RWPE1 (cell line): ENCODE measurements around the gene PPT1.
"Not testable (repeated sequence)": the region's sequence is repeated elsewhere in the genome, so short reads cannot be mapped to it uniquely, and the experiment has no call there.

Experiments used
- CTCF ChIA-PET: fragments of 350-600 bp; sonication (Branson Sonifier 250); formaldehyde crosslinking; extraction: SDS; loops from one replicate; lab custom pipeline; 2021; lab: Yijun Ruan, JAX
- POLR2A ChIA-PET: fragments of 400-600 bp; formaldehyde crosslinking; extraction: SDS; loops from one replicate; lab custom pipeline; 2020; ENCODE audit warnings: antibody characterized with exemption; ENCODE audit not compliant: low non-redundant PET; lab: Yijun Ruan, JAX
- DNase-seq: peaks from one replicate; pipeline ENCODE4 v3.0.0; 2012; ENCODE audit warnings: low spot score
- H3K27ac ChIP-seq: fragments of 450-650 bp; 2 replicates; pipeline ENCODE4 v1.5.1; 2017
- CTCF ChIP-seq: fragments of 450-650 bp; conservative IDR thresholded peaks from 2 replicates; pipeline ENCODE4 v1.5.1; 2017; ENCODE audit warnings: low read depth, mild to moderate bottlenecking

PPT1 gene

GRCh38 chr1:40041466-40041838, 55.6 kb downstream of the PPT1 start:
- ChIA-PET POLR2A (no interaction called here), CTCF (interaction anchor here (1.1 to 1.5 kb wide), 2 partner anchors 112 to 122 kb away, joined by 3 to 4 read pairs; no protein-coding TSS in a partner anchor)
- H3K27ac ChIP-seq, result peak overlapping the region; percentile 99
- no peak for TF ChIP-seq CTCF
- DNase-seq, result no peak

GRCh38 chr1:40040511-40041465, 56.3 kb downstream of the PPT1 start, which contains the start of gene CAP1:
Gene CAP1, plus strand, starts transcription at chr1:40040729. Its CDS starts 18,618 bp downstream, at chr1:40059347.
- CTCF ChIA-PET, result interaction anchor here (0.9 to 1.5 kb wide), 3 partner anchors 67 to 121 kb away, joined by 3 to 8 read pairs (median 4); no protein-coding TSS in a partner anchor
- POLR2A ChIA-PET, result interaction anchor here (0.6 kb wide), 1 partner anchor 59 kb away, joined by 3 read pairs; no protein-coding TSS in a partner anchor
- H3K27ac ChIP-seq, result peak within 1 kb of the TSS; percentile 99
- DNase-seq, result peak; percentile 97
- TF ChIP-seq CTCF, result no peak

DNA sequence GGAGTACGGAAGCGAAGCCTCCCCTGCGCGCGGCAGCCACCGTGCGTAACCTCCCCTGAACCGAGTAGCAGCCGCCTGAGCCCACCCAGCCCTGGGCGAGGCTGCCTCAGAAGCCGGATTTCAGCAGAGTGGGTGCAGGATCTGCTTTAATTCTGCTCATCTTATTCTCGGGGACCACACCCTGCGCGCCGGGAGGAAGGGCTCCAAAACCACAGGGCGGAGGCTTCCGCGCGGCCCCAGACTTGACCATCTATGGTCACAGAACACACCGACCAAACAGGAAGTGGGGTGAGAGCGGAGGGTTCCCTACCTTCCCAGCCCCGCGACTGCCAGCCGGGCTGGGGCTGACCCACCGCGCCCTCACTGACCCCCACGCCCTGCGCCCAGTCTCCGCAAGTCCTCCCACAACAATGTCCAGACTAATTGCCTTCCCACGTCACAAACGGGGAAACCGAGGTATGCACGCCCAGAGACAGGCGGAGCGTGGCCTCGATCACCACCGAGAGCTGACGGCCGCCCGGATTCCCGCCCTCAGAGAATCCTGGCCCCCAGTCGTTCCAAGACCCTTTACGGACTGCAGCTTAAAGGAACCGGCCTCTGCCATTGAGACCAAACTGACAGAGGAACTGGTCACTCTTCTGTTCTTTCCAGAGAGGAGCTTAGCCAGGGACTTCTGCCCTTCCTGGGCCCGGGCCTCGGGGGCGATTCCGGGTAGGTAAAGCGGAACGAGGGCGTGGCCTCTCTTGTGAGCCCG, 57.1 kb downstream of the PPT1 start:
- POLR2A ChIA-PET, result interaction anchor here (0.6 kb wide), 1 partner anchor 58 kb away, joined by 3 read pairs; no protein-coding TSS in a partner anchor
- peak overlapping the region; percentile 99 for H3K27ac ChIP-seq
- DNase-seq, result peak; percentile 88
- CTCF ChIA-PET, result interaction anchor here (0.5 to 1.1 kb wide), 4 partner anchors 41 to 121 kb away, joined by 3 to 8 read pairs (median 3); no protein-coding TSS in a partner anchor
- no peak for TF ChIP-seq CTCF

GRCh38 chr1:40039245-40039756, 57.8 kb downstream of the PPT1 start:
- CTCF ChIA-PET, result interaction anchor here (0.7 kb wide), 1 partner anchor 121 kb away, joined by 3 read pairs; no protein-coding TSS in a partner anchor
- POLR2A ChIA-PET, result no interaction called here
- no peak for TF ChIP-seq CTCF
- no peak for DNase-seq
- peak overlapping the region; percentile 99 for H3K27ac ChIP-seq

DNA sequence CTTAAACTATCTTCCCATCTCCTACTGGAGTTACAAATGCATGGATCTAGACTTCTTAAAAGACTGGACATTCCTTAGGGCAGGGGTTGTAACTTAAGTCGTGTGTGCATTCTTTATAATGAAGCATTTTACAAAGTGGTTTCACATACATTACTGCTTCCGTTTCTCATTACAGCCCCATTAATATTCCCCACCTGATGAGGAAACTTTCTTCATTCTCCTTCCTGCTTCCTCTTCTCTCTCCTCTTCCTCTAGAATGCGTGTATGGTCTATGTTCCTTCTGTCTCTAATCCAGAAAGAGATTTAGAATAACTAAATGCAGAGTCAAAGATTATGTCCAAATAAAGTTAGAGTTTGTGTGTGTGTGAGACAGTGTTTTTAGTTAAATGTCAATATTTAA, 58.4 kb downstream of the PPT1 start:
- POLR2A ChIA-PET, result no interaction called here
- DNase-seq, result no peak
- no peak for TF ChIP-seq CTCF
- H3K27ac ChIP-seq, result peak overlapping the region; percentile 99
- CTCF ChIA-PET, result interaction anchor here (0.5 to 0.7 kb wide), 2 partner anchors 120 to 433 kb away, joined by 3 read pairs; no protein-coding TSS in a partner anchor

GRCh38 chr1:40037254-40037653, 59.8 kb downstream of the PPT1 start:
- H3K27ac ChIP-seq, result peak overlapping the region; percentile 84
- DNase-seq, CTCF ChIA-PET, POLR2A ChIA-PET: not testable (repeated sequence)
